ENCODE results near the gene PIGU.
"Not testable (repeated sequence)": the region's sequence is repeated elsewhere in the genome, so short reads cannot be mapped to it uniquely, and the experiment has no call there.

The PIGU gene, protein sequence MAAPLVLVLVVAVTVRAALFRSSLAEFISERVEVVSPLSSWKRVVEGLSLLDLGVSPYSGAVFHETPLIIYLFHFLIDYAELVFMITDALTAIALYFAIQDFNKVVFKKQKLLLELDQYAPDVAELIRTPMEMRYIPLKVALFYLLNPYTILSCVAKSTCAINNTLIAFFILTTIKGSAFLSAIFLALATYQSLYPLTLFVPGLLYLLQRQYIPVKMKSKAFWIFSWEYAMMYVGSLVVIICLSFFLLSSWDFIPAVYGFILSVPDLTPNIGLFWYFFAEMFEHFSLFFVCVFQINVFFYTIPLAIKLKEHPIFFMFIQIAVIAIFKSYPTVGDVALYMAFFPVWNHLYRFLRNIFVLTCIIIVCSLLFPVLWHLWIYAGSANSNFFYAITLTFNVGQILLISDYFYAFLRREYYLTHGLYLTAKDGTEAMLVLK

DNA sequence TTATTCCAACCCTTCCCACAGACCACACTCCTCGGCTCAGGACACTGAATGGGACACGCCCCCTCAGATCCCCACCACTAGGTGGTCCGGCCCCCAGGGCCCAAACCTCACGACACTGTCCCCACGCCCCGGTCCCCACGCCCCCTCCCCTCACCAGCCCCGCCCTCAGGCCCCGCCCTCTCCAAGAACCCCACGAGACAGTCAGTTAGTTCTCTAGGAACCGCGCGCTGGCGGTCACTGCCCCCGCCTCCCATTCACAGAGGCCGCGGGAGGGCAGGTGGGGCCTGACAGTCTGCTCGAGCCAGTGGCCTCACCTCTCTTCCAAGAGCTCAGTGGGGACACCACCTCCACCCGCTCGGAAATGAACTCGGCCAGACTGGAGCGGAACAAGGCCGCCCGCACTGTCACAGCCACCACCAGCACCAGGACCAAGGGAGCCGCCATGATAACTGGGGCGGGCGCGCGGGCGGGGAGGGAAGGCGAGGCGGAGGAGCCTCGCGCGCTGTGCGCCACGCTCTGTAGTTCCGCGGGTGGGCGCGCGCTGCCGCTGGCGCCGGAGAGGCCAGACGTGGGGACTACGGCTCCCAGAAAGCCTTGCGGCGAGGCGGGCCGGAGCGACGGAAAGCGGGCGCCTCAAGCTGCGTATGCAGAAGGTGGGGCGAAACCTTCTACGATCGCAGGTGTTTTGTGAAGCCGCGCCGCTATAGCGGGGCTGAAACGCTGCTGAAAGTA lies at the start of gene PIGU:
Gene PIGU (minus strand): TSS at position 451 of the 732 bp plus-strand sequence. CDS start 7 bp downstream, at position 444.
- DNase-seq: peak; percentile 99

DNA sequence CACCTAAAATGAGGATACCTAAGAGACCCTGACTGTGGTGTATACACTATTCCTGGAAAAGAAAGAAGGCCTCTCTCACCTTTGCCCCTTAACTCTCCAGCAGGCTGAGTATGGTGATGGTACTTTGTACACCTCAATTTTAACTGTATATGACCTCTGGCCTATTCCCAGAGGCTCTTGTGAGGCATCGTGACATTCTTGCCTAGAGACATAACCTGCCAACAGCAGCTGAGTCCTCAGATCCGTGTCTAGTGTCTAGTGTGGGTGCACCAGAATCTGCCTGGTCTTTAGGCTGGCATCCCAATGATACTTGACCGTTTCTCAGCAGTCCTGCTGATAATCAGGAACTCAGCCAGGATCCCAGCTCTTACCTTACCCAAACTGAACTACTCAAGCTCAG lies 47.3 kb upstream of the PIGU start:
- no peak for DNase-seq

DNA sequence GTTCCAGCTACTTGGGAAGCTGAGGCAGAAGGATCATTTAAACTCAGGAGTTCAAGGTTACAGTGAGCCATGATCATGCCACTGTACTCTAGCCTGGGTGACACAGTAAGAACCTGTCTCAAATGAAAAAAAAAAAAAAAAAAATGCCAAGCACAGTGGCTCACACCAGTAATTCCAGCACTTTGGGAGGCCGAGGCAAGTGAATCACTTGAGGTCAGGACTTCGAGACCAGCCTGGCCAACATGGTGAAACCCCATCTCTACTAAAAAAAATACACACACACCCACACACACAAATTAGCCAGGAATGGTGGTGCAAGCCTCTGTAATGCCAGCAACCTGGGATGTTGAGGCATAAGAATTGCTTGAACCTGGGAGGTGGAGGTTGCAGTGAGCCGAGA lies 45.7 kb upstream of the PIGU start:
- DNase-seq: not testable (repeated sequence)

DNA sequence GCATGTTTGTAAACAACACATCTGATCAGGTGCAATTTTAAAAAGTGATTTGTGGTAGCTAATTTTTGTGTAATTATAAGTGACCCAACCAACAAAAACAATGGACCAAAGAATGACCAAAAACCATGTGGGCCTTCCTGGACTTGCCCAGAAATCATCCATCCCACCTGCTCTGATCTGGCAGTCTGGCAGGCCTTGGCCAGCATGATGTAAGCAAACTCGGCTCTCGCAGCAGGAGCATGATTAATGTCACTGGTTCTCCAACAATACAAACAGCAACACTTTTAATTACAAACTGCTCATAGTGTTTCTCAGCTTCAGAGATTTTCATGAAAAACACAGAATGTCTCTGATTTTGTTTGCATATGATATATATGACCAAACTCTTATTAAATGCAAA lies 43.4 kb upstream of the PIGU start:
- no peak for DNase-seq

DNA sequence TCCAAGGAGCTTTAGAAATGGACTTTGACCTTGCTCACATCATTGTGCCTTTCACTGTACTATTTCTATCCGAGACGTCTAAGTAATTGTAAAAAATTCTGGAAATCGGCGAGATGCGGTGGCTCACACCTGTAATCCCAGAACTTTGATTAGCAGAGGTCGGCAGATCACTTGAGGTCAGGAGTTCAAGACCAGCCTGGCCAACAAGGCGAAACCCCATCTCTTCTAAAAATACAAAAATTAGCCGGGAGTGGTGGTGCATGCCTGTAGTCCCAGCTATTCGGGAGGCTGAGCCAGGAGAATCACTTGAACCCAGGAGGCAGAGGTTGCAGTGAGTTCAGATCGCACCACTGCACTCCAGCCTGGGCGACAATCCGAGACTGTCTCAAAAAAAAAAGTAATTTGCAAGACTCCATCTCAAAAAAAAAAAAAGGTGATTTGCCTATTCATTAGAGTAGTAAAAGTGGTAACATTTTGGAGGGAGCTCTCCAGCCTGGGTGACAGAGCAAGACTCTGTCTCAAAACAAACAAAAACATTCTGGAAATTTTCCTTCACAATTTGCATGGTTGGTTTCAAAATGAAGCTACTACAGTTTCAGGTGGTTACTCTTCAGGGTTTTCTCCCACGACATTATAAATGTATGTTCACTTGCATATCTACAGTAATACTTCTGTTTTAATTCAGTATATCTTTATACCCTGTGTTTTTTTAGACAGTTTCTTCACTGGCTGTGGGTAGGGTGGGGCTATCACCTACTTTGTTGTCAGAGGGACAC lies 42.5 kb upstream of the PIGU start:
- DNase-seq: not testable (repeated sequence)

DNA sequence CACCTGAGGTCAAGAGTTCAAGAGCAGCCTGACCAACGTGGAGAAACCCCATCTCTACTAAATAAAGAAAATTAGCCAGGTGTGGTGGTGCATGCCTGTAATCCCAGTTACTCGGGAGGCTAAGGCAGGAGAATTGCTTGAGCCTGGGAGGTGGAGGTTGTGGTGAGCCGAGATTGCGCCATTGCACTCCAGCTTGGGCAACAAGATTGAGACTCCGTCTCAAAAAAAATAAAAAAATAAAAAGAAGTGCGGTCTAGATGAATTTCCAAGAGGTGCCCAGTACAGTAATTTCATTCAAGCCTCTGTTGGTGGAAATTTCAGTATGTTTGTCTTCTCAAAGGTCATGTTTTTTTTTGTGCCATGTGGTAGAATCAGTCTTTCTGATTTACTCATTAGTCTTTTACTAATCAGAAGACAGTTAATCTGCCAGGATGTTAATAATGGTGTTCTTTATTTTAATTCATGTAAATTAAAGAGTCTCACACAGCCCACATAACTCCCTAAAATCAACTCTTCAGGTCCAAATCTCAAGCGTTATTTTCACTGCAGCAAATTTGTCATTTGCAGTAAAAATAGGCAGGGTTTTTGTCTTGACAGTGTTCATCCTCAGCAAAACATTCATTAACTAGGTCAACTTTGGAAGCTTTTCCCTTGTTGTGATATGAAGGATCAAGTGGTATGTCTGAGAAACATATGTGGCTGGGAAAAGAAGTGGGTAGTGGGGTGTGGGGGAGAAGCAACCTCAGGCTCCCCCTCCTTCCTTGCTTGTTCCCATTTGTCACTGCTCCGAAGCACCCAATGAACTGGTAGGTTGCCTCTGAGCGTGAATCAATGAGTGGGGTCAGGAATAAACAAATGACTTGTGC lies 40.6 kb upstream of the PIGU start:
- DNase-seq: no peak

DNA sequence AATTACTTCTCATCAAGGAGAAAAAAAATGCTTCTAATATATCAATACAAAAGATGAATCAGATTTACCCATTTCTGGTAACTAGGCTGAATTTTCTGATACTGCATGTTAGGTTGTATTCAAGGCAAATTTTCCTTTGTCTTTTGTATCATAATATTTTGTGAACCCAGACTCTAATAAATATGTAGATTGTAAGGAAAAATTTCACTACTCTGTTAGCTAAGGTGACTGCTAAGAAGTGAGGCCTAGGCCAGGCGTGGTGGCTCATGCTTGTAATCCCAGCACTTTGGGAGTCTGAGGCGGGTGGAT lies 40.0 kb upstream of the PIGU start:
- no peak for DNase-seq

DNA sequence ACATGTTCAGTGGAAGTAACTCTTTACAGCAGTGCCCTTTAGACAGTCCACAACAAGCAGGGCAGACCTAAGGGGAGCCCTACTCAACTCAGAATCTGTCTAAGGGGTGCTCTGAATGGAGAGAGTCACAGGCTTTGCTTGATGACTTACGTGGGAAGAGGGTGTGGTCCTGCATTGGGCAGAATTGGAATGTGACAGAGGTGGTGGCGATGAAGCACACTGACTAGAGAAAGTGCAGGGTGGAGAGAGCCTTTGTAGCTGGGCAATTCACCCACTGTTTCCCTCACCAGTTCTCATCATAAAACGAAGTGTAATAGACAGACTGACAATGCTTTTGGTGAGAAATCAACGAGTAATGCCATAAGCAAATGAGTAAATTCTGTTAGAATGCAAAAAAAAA lies 38.5 kb upstream of the PIGU start:
- no peak for DNase-seq

DNA sequence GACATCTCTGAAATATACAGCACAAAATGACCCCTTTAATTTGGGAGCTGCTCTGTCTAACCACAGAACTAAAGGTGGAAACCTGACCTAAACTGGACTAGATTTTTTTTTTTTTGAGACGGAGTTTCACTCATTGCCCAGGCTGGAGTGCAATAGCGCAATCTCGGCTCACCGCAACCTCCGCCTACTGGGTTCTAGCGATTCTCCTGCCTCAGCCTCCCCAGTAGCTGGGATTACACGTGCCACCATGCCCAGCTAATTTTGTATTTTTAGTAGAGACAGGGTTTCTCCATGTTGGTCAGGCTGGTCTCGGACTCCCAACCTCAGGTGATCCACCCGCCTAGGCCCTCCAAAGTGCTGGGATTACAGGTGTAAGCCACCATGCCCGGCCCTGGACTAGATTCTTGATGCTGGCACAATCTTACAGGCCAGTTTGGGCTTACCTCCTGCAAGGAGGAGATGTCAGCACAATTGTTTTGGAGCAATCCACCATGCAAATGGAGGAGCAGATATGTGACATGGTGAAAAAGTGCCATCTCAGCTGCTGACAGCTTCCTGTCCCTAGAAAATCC lies 37.1 kb upstream of the PIGU start:
- not testable (repeated sequence) for DNase-seq

DNA sequence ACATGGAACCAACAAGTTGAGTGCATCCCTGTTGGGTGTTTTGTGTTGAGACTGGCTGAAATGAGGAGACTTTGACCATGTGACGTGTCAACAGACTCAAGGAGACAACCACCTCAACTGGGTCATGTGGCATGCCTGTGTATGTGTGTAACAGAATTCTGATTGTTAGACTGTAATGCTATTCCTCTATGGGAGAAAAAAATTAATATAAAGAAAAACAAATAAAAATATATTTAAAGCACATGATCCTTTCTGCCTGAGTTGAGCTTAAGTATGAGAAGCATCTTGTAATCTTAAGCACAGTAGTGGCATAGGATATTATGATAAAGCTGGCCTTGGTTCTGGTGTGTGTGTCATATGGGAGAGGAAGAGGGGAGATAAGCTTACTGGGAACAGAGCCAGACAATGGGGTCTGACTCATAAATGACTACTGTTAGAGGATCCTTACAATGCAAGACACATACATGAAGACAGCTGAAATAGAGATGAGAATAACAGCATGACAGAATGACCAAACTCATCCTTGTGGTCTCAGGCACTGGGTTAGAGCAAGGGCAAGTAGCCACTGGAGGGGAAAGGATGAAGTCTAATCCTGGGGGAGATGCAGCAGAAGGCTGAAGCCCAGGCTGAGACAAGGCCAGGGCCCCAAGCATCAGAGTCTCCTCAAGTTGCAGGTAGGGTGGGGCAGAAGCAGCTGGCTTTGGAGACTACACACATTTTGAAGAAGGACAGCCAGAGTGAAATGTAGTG lies 36.5 kb upstream of the PIGU start:
- DNase-seq: no peak

DNA sequence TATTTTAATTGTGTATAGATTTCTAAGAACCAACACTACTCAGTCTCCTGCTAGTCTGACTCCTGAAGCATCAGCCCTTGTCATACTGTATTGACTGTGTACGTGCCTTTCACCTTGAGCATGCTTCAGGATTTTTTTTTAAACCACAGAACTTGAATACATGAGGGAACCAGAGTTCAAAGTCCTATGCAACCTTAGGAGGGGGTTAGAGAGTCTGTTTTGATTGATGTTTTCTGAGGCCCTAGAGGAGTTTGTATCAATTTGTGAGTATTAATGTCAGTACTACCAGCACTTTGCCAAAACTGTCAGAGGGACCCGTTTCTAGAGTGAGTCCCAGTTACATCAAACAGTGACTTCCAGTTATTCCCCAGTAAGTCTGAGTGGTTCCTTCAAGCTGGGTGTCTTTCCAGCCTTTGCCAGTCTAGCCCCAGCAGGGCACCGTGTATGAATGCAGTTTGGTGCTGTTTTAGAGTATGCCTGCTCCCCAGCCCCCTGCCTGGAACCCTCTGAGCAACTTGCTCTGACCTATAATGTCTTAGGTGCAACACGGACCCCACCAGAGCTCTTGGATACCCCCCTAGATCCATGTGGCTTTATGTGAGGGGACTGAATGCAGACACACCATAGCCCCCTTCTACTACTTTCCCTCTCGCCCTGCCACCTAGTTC lies 35.8 kb upstream of the PIGU start:
- DNase-seq: no peak

DNA sequence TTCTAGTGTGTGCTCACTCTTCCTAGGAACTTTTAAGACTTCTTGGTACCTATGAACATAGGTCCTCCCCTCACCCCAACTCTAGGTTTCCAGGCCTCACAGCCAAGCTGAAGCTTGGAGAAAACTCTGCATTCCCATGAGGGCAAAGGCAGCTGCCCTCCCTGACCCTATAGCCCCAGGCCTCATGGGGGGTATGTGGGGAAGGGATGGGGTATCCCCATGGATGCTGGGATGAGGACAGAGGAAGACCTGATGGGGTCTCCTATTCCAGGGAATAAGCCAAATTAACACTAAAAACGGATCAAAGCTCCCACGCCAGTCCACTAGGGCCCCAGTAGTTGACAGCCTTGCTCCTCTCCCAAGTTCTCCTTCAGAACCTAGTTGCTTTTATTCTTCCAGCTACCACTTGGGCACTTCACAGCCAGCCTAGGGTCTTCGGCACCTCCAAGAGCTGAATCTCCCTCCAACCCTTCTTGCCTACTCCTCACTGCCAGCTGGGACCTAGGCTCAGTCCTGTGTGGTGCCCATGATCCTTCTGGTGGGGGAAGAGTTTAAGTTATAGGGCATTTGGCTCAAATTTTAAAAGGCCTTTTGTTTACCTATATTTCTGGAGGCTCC lies 35.0 kb upstream of the PIGU start:
- DNase-seq: no peak

DNA sequence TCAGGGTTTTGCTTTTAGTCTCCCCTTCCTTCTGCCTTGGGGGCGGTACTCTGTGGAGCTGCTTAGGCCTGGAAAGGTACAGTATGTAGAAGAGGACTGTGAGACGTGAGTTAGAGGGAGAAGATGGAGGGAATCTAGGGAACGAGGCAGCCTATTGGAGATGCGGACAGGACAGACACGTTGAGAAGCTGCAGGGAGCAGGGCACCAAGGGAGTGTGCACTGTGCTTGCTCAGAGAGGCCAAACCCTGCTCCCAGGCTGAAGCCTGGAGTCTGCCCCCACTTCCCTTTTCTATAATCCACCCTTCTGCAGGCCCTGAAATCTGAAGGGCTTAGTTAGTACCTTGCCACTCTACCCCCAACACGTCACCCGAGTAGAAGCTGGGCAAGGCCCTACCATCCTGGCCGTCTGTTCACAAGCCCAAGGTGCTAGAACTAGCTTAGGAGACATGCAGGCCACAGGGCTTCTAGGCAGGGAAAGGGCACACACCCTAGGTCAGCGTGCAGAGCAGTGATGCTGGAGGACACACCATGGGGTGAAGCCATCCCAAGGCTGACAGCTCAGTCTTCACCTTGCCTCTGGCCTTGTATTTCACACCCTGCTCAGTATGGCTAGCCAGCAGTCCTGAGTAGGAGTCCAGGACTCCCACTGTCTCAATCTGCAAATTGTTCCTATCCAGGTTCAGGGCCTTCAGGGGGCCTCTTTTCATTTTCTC lies 34.1 kb upstream of the PIGU start:
- DNase-seq: no peak

DNA sequence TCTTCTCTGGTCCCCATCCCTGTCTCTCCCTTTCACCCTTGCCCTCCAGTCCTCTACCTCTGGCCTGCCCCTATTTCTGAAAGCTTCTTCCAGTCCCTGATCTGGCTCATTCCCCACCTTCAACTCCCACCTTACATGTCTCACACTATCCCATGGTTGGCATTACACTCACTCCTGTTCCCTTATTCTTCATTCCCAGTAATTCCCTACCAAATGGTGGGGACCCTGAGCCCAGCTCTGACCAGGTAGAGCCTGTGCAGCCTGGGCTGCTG lies 33.6 kb upstream of the PIGU start:
- no peak for DNase-seq

DNA sequence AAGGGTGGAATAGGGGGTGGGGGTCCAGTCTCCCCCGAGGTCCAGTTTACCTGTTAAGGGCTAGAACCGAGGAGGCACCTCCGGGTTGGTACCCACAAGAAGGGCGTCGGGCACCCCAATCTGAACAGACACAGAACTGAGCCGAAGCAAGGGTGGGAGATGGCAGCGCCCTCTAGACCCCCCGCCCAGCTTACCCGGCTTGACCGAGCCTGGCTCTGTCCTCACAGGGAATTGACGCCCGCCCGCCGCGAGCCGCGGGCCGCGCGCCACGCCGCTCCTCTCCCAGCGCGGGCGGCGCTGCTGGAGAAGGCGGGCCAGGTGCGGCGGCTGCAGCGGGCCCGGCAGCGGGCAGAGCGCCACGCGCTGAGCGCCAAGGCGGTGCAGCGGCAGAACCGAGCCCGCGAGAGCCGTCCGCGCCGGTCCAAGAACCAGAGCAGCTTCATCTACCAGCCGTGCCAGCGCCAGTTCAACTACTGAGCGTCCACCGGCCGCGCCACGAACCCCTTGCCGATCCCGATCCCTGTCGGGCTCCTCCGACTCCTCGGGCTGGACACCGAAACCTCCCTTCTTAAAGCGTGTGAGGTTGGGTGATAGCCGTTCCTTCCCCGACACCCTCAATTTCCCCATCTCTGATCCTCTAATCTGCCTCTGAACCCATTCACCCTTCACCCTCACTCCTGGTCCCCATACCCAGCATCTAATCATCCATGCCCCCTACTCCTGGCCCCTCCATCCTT lies 33.1 kb upstream of the PIGU start:
- DNase-seq: peak; percentile 84

DNA sequence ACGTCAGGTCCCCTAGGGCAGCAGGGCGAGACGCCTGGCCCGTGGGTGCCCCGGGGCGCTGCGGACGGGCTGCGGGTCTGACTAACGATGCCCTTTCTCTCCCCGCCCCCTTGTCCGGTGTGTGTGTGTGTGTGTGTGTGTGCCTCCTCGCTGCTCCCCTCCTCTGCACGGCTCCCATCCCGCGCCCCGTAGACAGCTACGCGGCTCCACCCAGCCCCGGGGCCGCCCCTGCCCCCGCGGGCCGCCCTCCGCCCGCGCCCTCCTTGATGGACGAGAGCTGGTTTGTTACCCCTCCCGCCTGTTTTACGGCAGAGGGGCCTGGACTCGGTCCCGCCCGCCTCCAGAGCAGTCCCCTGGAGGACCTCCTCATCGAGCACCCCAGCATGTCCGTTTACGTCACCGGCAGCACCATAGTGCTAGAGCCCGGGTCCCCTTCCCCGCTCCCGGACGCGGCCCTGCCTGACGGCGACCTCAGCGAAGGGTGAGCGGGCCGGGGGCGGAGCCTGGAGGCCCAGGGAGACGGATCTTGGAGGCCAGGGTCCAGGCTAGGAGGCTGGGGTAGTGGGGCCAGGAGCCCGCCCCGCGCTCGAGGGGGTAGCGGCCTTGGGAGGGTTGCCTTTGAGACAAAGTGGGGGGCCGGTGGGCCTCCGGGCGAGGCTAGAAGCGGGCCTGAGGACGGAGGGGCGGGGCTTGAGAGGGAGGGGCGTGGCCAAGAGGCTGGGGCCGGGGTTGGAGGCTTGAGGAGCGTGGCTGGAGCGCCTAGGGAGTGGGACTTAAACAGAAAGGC lies 32.3 kb upstream of the PIGU start:
- DNase-seq: peak; percentile 86

DNA sequence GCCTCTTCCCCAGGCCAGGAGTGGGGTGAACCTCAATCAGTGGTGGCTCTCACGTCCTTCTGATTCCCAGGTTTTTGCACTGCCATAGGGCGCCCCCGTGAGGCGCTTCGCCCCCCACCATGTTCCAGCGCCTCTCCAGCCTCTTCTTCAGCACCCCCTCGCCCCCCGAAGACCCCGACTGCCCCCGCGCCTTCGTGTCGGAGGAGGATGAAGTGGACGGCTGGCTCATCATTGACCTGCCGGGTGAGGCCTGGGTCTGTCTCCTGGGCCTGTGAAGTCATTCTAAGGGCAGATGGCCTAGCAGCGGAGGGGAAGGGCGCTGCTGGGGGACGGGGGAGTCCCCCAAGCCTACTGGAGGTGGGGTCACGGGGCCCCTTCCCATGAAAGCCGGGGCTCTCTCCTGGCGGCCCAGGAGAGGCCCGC lies 31.7 kb upstream of the PIGU start:
- peak; percentile 61 for DNase-seq
